DOHH2 (cell line): ENCODE measurements around the gene MLH3.

Experiments used
- CTCF ChIP-seq: fragments of 200-600 bp; sonication (generic); IDR thresholded peaks from one replicate; pipeline ENCODE4 v1.5.1; 2014; ENCODE audit warnings: antibody characterized with exemption, mild to moderate bottlenecking, low read depth, low read length; ENCODE audit not compliant: poor library complexity, severe bottlenecking
- EZH2phosphoT487 ChIP-seq: fragments of 200-600 bp; sonication (generic); IDR thresholded peaks from 2 replicates; pipeline ENCODE4 v1.6.1; 2017; ENCODE audit warnings: borderline replicate concordance, mild to moderate bottlenecking, antibody characterized with exemption, low read length, moderate library complexity, mixed read lengths

- no peak for TF ChIP-seq CTCF
- no peak for TF ChIP-seq EZH2phosphoT487
Observed at GRCh38 chr14:75091251-75091650, 40.0 kb upstream of the MLH3 start.
